OCI-LY3 (cell line): Measurements from ENCODE around the gene AASDH.

Source experiments
- CTCF ChIP-seq: fragments of 200-600, 300-600 bp; sonication (generic); IDR thresholded peaks from 2 replicates; pipeline ENCODE4 v1.5.1; 2014; ENCODE audit warnings: antibody characterized with exemption, low read length, low read depth
- EZH2phosphoT487 ChIP-seq: fragments of 200-600 bp; shearing (Covaris generic); IDR thresholded peaks from 2 replicates; pipeline ENCODE4 v1.6.1; 2018; ENCODE audit warnings: antibody characterized with exemption, mixed run types, low read depth

- TF ChIP-seq EZH2phosphoT487: no peak
- TF ChIP-seq CTCF: no peak
These were observed 81.9 kb downstream of the AASDH start for GRCh38 chr4:56305390-56305789.
